ENCODE measurements around the gene NPHP1.
"Not testable (repeated sequence)": the region's sequence is repeated elsewhere in the genome, so short reads cannot be mapped to it uniquely, and the experiment has no call there.

Gene NPHP1

GRCh38 chr2:110204408-110205385, at the start of gene NPHP1:
TSS of gene NPHP1 (minus strand) at chr2:110205013. CDS start at chr2:110204968, 45 bp downstream.
- DNase-seq, result peak; percentile 84 to 85

GRCh38 chr2:110248081-110248795, 43.4 kb upstream of the NPHP1 start:
- DNase-seq, result not testable (repeated sequence)

GRCh38 chr2:110245488-110246435, 40.9 kb upstream of the NPHP1 start:
- not testable (repeated sequence) for DNase-seq

GRCh38 chr2:110243283-110243682, 38.5 kb upstream of the NPHP1 start:
- DNase-seq, result not testable (repeated sequence)

GRCh38 chr2:110234514-110234913, 29.7 kb upstream of the NPHP1 start:
- not testable (repeated sequence) for DNase-seq

- DNase-seq, result not testable (repeated sequence)
These were observed 25.1 kb upstream of the NPHP1 start for GRCh38 chr2:110229886-110230285.

- not testable (repeated sequence) for DNase-seq
These were observed 17.8 kb upstream of the NPHP1 start for GRCh38 chr2:110222626-110223025.

GRCh38 chr2:110221938-110222337, 17.1 kb upstream of the NPHP1 start:
- no peak for DNase-seq

- DNase-seq, result no peak
These were observed 15.4 kb upstream of the NPHP1 start for GRCh38 chr2:110220190-110220564.

- no peak for DNase-seq
These were observed 14.8 kb upstream of the NPHP1 start for GRCh38 chr2:110219496-110220189.

- not testable (repeated sequence) for DNase-seq
These were observed 14.1 kb upstream of the NPHP1 start for GRCh38 chr2:110218889-110219288.

- no peak for DNase-seq
These were observed 12.0 kb upstream of the NPHP1 start for GRCh38 chr2:110216803-110217202.

GRCh38 chr2:110216199-110216598, 11.4 kb upstream of the NPHP1 start:
- no peak for DNase-seq

- no peak for DNase-seq
These were observed 10.8 kb upstream of the NPHP1 start for GRCh38 chr2:110215566-110216158.

- no peak for DNase-seq
These were observed 10.3 kb upstream of the NPHP1 start for GRCh38 chr2:110215091-110215490.

GRCh38 chr2:110213522-110213921, 8.7 kb upstream of the NPHP1 start:
- not testable (repeated sequence) for DNase-seq

GRCh38 chr2:110211938-110212858, 7.4 kb upstream of the NPHP1 start, which contains the start of gene MTLN:
TSS of gene MTLN (minus strand) at chr2:110212547. CDS start at chr2:110212525, 22 bp downstream.
- peak; percentile 74 to 77 for DNase-seq

- DNase-seq, result no peak
These were observed 1.0 kb upstream of the NPHP1 start for GRCh38 chr2:110205660-110206455.

GRCh38 chr2:110198016-110198415, 6.8 kb downstream of the NPHP1 start:
- no peak for DNase-seq
